GM18498 (cell line): ENCODE results near the gene CPXM1.
"Not testable (repeated sequence)": the region's sequence is repeated elsewhere in the genome, so short reads cannot be mapped to it uniquely, and the experiment has no call there.

Source experiments
- ATAC-seq: cut with Tn5 transposase; IDR thresholded peaks from one replicate; pipeline ENCODE4 v1.9.1; 2021; ENCODE audit warnings: mild to moderate bottlenecking, moderate library complexity; ENCODE audit not compliant: unreplicated experiment

The CPXM1 gene

DNA sequence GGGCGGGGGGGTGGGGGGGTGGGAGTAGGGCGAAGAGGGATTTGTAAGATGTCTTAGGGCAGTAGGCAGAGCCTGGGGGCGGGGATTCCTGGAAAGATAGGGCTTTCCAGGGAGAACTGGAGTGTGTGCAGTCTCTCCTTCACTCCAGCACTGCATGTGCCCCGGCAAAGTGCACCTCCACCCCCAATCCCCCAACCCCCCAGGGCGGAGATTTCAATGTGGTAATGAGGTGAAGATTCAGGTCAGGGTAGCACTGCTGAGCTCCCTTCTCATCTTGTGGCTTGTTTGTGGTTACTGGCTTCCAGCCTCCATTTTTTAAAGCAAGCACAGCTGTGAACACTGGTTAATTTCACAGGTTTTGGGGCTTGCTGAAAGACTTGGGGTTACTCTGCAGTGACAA is 21.6 kb upstream of the CPXM1 start:
- ATAC-seq = no peak

DNA sequence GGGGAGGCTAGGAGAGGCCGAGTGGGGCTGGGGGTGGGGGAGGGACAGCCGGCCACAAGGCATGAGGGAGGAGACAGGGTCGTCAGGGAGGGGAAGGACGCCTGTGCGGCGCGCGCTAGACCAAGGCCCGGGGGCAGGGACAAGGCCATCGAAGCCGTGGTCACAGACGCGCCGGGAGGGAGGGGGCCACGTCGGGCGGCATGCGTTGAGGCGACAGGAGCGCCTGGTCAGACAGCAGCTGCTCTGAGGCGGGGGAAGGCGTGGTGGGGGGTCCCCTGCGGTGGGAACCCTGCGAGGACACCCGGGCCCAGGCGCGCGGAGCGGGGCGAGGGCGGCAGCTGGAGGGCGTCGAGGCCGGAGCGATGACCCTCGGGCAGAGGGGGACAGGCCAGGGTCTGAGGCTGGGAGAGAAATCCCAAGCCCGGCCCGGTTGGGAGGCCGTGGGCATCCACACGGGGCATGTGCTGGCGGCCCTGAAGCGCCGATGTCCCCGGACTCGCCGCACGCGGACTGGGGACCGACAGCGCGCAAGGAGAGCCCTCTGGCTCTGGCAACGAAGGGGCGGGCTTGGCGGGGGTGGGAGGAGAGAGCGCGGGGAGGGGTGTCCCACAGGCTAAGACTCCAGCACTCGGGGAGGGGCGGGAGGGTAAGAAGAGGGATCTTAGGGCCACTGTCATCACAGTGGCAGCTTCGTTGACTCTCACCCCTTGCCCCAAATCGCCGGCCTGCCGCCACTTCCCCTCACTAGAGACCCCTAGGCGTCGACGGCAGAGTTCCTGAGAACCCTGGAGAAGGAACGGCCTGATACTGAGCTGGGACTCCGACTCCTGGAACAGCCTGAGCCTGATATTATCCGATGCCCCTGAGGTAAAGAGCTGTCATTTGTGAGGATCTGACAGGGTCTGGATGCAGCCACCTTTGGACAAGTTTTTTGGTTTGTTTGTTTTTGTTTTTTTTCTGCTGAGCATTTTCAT is 20.8 kb upstream of the CPXM1 start:
- ATAC-seq = no peak

DNA sequence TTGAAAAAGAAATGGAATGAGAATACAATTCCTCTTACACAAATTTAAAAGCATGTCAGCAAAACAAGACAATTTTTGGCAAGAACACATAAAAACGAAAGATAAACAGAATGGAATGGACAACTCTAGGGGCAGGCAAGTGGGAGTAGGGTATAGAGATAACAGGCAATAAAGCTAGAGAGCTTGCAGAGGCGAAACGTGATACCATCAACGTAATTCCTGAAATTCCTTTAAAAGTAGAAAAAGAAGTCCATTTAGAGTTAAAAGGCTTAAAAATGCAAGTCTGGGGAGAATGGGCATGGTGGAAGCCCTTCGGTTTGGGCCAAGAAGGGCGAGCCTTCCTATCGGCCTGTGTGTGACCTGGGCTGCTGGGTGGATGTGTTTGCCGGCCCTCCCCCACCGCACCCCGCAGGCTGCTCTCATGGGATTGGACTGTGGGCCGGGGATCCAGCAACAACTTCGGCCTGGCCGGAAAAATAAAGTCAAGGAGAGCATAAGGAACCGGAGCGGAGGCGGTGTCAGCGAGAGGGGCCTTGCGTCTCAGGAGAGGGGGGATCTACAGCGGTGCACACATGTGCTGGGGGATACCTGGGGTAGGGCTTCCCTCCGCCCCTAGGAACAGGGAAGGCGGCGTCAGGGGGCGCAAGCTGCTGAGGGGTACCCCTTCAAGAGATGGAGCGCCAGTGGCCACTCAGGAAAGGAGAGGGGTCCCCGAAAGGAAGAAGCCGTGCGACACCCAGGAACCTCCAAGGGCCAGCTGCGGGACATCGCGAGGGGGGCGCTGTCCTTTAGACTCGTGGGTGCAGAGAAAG is 19.9 kb upstream of the CPXM1 start:
- no peak for ATAC-seq

DNA sequence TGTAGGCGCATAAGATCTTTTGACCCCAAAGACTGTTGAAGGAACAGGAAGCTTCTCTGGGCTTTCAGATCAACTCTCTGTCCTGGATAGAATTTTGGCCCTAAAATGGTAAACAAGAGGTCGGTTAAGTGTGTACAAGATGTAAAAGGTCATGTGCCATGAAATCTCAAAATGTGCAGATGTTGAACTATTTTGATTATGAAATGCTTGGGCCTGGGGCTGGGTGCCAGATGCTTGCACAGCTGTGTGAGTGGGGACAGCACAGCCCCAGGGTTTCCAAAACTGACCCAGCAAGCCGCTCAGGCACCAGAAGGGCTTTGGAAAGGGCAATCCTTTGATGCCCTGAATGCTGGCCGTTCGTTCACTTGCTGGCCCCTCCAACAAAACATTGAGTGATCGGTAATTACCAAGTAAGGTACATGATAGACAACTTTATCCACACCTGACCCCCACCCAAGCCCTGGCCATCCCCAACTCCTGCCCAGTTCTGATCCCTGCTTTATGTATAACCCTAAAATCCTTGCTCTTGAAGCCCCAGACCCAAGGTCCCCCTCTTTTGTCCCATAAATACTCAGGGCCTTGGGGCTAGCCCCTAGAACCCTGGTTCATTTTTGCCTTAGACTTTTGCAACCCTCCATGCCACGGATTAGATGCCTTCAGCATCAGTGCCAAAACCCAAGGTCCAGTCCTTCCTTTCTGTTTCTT is 17.6 kb upstream of the CPXM1 start:
- no peak for ATAC-seq

DNA sequence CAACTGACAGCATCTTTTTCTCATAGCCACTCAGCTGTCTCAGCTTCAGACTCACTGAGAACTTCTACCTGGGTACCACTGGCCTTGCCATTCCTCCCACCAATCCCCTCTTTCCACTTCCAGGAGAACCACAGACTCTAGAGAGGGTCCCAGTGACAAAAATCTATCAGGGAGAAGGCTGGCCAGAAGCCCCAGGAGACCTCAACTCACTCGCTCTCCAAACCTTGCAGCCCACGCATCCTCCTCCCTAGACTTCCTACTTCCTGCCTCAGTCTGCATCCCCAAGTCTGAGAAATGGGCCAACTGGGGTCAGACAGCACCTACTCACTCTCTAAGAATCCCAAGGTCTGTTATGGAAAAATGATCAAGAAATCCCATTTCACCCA is 16.9 kb upstream of the CPXM1 start:
- ATAC-seq = no peak

DNA sequence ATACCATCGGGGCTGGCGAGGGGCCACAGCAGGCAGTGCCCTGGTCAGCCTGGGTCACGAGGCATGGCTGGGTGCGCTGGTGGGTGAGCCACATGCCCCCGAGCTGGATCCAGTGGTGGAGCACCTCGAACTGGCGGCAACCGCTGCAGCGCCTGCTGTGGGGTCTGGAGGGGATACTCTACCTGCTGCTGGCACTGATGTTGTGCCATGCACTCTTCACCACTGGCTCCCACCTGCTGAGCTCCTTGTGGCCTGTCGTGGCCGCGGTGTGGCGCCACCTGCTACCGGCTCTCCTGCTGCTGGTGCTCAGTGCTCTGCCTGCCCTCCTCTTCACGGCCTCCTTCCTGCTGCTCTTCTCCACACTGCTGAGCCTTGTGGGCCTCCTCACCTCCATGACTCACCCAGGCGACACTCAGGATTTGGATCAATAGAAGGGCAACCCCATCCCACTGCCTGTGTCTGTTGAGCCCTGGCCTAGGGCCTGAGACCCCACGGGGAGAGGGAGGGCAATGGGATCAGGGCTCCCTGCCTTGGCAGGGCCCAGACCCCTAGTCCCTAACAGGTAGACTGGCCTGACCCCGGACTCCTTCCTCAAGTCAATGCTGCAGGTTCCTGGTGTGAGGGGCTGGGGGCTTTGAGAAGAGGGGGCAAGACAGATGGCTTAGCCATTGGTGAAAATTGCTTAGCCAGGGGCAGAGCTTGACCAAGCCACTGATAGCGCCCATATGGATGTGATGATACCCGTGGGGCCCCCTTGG is 16.3 kb upstream of the CPXM1 start:
- ATAC-seq = no peak

DNA sequence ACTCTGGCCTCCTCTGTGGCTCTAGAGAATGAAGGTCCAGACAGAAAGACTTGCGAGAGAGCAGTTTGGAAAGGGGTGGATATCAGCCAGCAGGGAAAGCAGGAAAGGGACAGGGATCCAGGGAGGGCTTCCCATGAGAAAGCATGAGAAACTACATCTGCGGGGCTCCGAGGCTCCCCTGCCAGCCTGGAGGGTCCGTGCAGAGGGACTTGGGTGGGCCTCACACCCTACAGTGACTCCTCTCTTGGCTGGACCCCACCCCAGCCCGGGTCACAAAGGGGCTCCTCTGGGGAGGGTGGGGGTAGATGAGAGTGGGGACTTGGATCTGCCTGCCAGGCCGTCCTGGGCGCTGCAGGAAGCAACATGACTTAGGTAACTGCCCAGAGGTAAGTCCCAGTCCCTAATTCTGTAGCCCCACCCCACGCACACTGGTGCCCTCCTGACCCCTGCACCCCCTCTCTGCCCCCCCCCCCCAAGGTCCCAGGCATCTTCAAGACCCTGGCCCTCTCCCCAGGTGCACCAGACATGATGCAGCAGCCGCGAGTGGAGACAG is 15.7 kb upstream of the CPXM1 start, which contains the start of gene TMEM239:
TSS of gene TMEM239 (plus strand) at position 335 of the 553 bp plus-strand sequence. CDS start at position 526, 191 bp downstream.
- ATAC-seq = no peak

DNA sequence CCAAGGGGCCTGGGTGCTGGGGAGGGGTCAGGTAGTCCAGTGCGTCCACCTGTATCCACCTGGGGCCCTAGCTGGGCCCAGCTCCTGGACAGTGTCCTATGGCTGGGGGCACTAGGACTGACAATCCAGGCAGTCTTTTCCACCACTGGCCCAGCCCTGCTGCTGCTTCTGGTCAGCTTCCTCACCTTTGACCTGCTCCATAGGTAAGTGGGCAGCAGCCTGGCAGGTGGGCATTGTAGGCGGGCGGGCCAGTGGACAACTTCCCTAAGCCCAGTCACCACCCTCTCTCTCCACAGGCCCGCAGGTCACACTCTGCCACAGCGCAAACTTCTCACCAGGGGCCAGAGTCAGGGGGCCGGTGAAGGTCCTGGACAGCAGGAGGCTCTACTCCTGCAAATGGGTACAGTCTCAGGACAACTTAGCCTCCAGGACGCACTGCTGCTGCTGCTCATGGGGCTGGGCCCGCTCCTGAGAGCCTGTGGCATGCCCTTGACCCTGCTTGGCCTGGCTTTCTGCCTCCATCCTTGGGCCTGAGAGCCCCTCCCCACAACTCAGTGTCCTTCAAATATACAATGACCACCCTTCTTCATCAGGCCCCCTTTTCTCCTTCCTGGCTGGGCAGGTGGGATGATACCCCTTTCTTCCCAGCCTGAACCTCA is 14.9 kb upstream of the CPXM1 start:
- ATAC-seq = no peak

DNA sequence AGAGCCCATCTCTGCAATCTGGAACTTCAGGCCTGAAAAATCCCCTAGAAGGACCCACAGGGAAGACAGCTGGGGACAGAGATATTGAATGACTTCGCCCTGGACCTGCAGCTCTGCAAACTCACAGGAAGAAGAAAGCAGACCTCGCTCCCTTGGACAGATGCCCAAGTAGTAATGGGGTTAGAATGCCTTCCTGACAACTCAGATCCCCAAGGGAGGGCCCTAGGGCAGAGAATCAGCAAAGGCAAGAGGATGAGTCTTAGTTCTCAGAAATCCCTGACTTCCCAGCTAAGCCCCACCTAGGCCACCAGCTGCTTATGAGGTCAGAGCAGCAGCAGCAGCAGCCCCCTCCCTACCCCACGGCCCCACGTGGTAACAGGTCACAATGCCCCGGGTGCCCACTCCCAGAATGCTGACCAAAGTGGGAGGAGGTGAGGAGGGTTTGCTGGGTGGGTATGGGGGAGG is 14.2 kb upstream of the CPXM1 start, which contains the start of gene C20orf141:
TSS of gene C20orf141 (plus strand) at position 401 of the 465 bp plus-strand sequence. CDS start 198 bp downstream, outside the sequence.
- ATAC-seq = no peak

DNA sequence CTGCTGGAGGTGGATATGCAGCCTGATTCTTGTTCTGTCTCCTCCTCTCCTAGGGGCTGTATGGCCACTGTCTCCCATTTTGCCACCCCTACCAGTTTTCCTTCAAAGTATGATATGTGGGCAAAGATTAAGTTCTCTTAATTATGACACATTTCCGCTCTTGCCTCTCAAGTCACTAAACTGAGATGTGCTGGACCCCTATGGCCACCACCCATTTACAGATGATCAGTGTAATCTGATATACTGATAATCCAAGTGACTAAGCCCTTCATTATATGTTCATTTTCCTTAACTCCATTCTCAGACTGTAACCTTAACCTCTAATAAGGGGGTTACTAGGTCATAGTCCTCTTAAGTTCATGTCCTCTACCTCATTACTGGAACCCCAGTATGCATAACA is 13.6 kb upstream of the CPXM1 start:
- ATAC-seq = no peak

DNA sequence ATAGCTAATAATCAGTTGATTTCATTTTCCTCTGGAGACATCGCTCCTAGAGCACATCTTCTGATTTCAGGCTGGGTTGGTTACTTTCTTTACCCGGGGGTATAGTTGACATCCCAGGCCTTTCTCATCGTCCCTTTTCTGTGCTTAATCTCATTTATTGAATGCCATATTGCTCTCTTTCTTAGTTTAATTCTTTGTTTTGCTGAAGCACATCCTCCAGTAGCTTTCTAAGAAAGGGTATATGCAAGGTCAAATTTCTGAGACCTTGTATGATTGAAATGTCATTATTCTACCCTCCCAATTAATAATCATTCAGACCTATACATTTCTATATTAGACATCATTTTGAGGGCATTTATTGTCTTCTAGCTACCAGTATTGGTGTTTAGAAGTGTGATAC is 11.8 kb upstream of the CPXM1 start:
- no peak for ATAC-seq

DNA sequence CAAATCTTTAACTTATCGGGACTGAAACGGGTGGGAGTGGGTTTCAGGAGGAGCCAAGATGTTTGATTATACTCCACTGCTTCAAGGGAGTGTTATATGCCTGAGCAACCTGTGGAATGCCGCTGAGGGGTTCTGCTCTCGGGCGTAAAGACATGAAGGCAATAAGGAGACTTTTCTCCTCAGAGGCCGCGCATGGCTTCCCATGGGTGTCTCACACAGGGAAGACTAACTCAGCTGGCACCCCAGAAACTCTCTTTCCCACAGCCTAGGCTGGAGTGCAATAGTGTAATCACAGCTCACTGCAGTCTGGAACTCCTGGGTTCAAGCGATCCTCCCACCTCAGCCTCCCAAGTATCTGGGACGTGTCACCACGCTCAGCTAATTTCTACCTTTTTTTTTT is 9.3 kb upstream of the CPXM1 start:
- no peak for ATAC-seq

DNA sequence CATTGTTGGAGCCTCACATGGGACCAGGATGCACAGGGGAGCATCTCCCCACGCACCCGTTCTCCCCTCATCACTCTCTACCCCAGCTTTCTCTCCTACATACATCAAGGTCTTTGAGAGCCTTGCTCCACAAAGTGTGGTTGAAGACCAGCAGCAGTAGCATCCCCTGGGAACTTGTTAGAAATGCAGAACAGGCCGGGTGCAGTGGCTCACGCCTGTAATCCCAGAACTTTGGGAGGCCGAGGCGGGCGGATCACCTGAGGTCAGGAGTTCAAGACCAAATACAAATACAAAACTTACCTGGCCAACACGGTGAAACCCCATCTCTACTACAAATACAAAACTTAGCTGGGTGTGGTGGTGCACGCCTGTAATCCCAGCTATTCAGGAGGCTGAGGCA is 7.5 kb upstream of the CPXM1 start:
- ATAC-seq = not testable (repeated sequence)

DNA sequence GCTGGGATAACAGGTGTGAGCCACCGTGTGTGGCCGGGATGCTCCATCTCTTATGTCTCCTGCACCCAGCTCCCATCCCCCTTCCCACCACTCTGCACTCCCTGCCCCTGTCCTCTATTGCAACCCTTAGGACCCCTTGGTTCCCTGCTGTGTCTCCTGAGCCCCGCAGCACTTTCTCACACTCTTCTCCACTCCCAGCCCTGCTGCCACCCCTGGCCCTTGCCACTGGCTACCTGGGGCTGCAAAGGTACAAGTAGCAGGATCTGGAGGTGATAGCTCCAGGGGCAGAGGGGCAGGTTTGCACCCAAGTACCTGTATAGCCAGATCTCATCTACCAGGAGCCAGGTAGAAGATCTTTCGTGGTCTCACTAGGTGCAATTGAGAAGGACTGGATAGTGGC is 6.6 kb upstream of the CPXM1 start:
- no peak for ATAC-seq

DNA sequence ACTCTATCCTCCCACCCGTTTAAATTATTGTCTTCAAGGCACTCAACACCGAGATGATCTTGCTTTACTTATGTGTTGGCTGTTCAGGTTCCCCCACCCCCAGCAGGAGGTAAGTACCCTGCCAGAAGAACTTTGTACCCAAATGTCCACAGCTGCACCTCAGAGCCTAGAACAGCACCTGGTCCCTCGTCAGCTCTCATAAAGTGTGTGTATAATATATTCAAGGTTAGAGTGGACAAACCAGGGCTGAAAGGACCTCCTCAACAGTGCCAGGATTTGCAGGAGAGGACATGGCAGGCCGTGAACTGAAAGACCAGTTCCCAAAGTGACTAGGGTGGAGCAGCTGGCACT is 5.9 kb upstream of the CPXM1 start:
- no peak for ATAC-seq

DNA sequence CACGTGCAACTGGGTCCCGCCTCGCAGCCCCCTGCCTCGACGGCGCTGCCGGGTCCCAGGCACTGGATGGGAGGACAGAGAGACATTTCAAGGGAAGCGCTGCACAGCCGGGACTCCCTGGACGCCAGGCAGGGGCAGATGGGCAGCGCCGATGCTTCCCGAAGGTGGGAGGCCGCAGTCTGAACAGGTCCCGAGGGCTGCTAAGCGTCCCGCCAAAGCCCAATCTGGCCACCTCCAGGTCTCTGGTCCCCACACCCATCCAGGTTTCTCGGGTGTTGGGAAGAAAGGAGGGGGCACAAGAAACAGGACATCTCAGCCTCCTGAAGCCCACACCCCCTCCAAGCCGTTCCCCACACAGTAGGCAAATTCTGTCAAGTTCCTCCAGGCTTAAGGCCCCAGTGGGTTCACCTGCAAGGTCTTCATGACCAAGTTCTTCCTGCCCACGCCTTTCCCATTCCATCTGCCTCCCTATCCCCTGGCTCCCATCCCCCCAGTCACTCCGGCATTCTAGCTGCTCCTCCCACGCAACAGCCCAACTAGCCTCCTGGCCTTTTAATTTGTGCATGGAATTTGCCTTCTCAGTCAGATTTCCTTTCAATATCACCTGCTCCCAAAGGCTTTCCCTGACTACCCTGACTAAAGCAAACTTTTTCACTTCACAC is 5.4 kb upstream of the CPXM1 start:
- no peak for ATAC-seq

DNA sequence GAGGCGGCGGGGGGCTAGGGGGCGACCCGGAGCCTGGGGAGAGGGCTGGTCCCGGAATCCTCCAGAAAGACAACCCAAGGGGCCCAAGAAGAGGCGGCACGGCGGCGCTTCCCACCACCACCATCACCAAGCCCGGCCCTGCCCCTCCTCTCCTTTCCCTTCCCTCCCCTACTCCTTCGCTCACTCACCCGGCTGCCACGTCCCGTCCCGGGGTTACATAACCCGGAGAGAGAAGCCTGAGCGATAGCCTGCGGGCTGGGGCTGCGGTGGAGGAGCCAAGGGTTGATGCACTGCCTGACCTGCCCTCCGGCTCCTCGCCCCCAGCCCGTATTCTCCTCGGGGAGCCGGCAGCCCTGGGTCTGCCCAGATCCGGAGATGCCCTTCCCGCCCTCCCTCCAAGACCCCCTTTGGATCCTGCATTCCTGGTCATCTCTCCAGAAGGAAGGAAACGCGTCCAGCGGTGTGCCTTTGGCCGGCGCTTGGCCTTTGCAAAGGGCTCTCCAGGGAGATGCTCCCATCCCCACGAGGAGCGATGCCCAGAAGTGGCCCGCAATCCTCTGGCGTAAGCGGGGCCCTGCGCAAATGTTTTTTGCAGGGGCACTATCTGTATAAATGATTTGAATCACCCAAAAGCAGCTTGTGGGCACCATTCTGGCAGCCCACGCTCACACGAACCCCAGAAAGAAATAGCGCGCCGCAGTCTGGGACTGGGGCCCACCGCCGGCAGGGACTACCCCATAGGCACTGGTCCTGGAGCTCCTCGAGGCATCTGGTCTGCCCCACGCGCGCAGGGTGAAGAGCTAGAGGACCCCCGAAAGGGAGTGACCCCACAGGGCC is 4.6 kb upstream of the CPXM1 start:
- no peak for ATAC-seq
